GM19463 (cell line): ENCODE measurements around the gene NPLOC4.
"Not testable (repeated sequence)": the region's sequence is repeated elsewhere in the genome, so short reads cannot be mapped to it uniquely, and the experiment has no call there.

Experiments used
- ATAC-seq: cut with Tn5 transposase; IDR thresholded peaks from one replicate; pipeline ENCODE4 v1.9.1; 2021; ENCODE audit warnings: mild to moderate bottlenecking, moderate library complexity; ENCODE audit not compliant: unreplicated experiment

The NPLOC4 gene

DNA sequence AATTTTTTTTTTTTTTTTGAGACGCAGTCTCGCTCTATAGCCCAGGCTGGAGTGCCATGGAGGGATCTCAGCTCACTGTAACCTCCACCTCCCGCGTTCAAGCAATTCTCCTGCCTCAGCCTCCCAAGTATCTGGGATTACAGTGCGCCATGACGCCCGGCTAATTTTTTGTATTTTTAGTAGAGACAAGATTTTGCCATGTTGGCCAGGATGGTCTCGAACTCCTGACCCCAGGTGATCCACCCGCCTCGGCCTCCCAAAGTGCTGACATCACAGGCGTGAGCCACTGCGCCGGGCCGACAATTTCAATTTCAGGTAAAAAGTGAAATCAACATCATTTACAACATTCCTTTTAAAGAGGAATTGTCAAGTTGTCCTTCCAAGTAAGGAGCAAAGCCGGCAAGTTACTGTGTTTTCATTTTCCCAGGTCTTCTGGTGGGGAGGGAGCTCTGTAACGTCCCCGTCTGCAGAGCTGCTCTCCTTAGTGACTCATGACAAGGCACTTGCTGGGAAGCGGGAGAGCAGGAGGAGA, 873 bp downstream of the NPLOC4 start:
- ATAC-seq = no peak

DNA sequence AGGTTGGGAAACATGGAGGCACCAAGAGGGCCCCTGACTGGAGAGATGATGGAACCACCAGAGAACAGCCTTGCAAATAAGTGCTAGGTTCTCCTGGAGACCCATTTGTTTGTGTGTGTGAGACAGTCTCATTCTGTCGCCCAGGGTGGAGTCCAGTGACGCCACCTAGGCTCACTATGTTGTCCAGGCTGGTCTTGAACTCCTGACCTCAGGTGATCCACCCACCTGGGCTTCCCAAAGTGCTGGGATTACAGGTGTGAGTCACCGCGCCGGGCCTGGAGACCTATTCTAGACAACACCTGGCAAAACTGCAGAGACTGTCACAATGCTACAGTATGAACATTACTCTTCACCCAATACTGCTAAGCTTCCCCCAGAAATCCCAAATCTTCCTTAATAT, 1.5 kb downstream of the NPLOC4 start:
- no peak for ATAC-seq

GRCh38 chr17:81631482-81631881, 5.4 kb downstream of the NPLOC4 start:
- no peak for ATAC-seq

DNA sequence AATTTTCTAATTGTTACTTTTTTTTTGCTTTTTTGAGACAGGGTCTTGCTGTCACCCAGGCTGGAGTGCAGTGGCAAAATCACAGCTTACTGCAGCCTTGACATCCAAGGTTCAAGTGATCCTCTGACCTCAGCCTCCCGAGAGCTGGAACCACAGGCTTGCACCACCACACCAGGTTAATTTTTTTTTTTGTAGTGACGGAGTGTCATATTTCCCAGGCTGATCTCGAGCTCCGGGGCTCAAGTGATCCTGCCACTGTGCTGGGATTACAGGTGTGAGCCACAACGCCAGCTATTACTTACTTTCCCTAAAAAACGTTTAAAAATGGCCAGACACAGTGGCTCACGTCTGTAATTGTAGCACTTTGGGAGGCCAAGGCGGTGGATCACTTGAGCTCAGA, 6.6 kb downstream of the NPLOC4 start:
- ATAC-seq = no peak

DNA sequence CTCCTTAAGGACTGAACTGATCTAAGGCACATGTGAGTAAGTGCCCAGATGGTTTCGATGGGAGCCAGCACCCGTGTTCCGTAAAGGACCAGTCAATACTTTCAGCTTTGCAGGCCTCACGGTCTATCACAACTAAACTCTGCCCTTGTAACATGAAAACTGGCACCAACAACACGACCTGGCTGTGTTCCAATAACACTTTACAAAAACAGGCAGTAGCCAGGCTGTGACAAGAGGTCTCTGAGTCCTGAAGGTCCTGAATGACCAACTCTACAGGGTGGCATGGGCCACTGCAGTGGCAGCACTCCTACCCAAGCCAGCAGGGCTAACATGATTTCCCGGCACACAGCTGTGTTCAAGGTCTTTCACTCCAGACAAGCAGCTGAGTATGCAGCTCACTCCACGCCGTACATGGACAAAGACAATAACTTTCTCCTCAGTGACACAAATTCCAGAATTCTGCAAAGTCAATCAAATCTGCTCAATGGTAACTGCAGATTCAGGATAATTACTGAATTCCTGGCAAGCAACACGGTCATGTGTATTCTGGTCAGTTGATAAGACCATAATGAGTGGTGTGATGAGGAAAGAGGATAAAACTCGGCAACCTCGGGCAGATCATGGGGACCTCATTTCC, 15.3 kb downstream of the NPLOC4 start:
- ATAC-seq = no peak

DNA sequence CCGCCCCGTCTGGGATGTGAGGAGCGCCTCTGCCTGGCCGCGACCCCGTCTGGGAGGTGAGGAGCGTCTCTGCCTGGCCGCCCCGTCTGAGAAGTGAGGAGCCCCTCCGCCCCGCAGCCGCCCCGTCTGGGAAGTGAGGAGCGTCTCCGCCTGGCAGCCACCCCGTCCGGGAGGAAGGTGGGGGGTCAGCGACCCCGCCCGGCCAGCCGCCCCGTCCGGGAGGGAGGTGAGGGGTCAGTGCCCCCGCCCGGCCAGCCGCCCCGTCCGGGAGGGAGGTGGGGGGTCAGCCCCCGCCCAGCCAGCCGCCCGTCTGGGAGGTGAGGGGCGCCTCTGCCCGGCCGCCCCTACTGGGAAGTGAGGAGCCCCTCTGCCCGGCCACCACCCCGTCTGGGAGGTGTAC, 18.6 kb downstream of the NPLOC4 start:
- ATAC-seq = not testable (repeated sequence)

- no peak for ATAC-seq
Measured at GRCh38 chr17:81616877-81617276, 20.0 kb downstream of the NPLOC4 start.

- no peak for ATAC-seq
Measured at GRCh38 chr17:81615401-81615930, 21.4 kb downstream of the NPLOC4 start.

GRCh38 chr17:81612172-81612970, 24.5 kb downstream of the NPLOC4 start:
- no peak for ATAC-seq

GRCh38 chr17:81609541-81610311, 27.2 kb downstream of the NPLOC4 start:
- ATAC-seq = no peak

GRCh38 chr17:81608605-81609004, 28.3 kb downstream of the NPLOC4 start:
- no peak for ATAC-seq

DNA sequence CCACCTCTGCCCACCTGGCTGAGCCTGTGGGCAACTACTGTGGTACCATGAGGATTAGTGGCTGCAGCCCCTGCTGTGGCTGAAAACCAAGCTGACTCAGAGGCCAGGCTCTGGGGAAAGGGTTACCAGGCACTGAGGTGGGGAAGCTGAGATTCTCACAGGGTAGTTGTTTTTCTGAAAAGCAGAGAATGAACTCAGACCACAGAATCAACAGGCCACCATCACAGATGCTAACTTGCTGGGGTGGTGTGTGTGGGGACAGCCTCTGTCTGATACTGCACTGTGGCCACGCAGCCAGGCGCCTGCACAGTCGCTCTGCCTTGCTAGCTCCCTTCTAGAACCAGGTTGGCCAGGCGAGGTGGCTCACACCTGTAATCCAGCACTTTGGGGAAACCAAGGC, 28.8 kb downstream of the NPLOC4 start:
- no peak for ATAC-seq

DNA sequence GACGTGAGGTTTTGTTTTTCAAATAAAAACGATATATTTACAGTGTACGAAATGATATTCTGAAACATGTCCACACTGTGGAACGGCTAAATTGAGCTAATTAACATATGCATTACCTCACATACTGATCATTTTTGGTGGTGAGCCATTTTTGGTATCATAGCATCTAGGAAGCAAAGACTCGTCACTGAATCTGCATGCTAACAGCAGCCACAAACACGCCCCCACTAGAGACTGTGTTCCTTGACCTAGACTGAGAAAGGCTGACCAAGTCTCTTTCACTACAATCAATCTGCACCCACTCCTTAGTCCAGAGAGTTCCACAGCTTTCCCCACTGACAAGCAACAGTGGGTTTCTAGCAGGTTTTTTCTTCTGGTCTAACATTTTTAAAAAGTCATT, 29.5 kb downstream of the NPLOC4 start:
- no peak for ATAC-seq

GRCh38 chr17:81603846-81604610, 32.9 kb downstream of the NPLOC4 start:
- no peak for ATAC-seq

GRCh38 chr17:81601525-81602120, 35.3 kb downstream of the NPLOC4 start:
- no peak for ATAC-seq

- ATAC-seq = no peak
Measured at GRCh38 chr17:81599719-81600486, 37.0 kb downstream of the NPLOC4 start.

DNA sequence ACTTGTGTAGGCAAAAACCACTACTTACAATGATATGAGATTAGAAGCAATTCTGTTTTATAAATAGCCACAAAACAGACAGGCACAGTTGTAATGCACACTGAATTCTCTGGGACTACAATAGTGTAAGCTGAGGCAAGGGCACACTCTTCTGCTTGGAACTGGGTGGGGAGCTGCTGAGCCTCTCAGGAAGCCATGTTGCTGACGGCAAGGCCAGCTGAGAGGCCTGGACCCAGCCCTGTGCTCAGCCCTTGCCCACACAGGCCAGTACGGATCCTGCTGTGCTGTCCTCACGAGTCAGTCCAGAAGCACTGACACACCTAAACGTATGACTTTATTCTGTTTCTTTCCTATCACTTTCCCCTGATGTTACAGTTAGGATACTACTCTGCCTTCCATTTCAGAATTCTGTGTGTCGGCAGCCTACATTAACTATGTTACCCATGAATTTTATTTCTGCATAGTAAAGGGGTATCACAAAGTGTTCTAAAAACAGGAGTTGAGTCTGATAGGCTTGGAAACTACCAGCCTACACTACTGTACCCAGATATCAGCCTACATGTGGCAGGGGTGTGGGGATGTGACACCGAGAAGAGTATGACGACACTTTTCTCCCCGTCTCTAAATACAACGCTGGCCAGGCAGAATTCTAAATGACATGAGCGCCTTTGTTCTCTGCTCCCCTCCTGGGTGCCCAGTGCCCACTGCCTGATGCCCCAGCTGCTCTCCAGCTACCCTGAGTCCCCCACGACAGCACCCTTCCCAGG, 43.6 kb downstream of the NPLOC4 start:
- no peak for ATAC-seq

- ATAC-seq = no peak
Measured at GRCh38 chr17:81591971-81592370, 44.9 kb downstream of the NPLOC4 start.

DNA sequence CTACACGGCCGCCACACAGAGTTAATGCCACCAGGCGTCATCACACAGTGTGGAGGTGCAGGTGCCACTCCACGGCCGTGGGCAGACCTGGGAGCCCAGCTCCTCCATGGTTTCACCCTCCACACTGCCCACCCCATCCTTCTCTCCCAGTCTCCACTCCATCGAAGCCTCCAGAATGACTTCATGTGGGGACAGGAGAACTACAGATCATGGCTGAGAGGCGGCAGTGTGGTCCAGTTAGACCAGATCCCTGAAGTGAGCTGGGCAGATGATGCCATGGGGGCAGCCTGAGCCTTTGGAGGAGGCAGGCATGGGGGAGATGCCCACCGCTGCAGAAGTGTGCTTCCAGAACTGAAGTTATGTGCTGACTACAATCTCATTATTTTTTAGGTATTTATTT, 46.8 kb downstream of the NPLOC4 start:
- no peak for ATAC-seq
